ENCODE results near the gene IL4I1. TPM values are rescaled to one million over a fixed set of nuclear protein-coding genes. Genes with fewer than 3 reads are reported as not detected.

IL4I1 gene
- total and polyA plus RNA-seq, 11 donors: 0.27 to 21.6 (median 0.44) TPM; not detected in 4

- Histone ChIP-seq H3K27me3 (peaks cover 0 to 7% (median 0%) of the 10 kb centered on the region in 9 donors), H3K4me1 (peaks cover 0 to 19% (median 9%) of the 10 kb centered on the region in 12 donors), H3K27ac (no peak overlapping the region), H3K9me3 (no peaks in the 10 kb centered on the region), H3K4me3 (no peak overlapping the region), H3K36me3 (no peaks in the 10 kb centered on the region)
- intact Hi-C loops (cut with DNase I): loop anchor here in 2 of 10 donors (2.0 to 10.0 kb wide), 2 partner anchors 49 to 201 kb away; no protein-coding TSS in a partner anchor
- ATAC-seq (no peak), DNase-seq (no peak)
- 89 to 97% (median 91%) methylated on average over 8 of the region's 8 CpGs for WGBS, 4 donors
- no peak for TF ChIP-seq CTCF (IDR thresholded peaks at IDR 0.05)
- no peak for TF ChIP-seq POLR2A (IDR thresholded peaks at IDR 0.05)
Measured at GRCh38 chr19:49933643-49934042, 37.0 kb upstream of the IL4I1 start.

- no peak for DNase-seq
- Histone ChIP-seq H3K27ac (no peak overlapping the region), H3K9me3 (no peaks in the 10 kb centered on the region), H3K4me3 (no peak overlapping the region), H3K36me3 (peaks cover 0 to 1% (median 0%) of the 10 kb centered on the region in 9 donors), H3K27me3 (peaks cover 0 to under 1% (median 0%) of the 10 kb centered on the region in 9 donors), H3K4me1 (peaks cover 0 to 23% (median 12%) of the 10 kb centered on the region in 12 donors)
- WGBS, 4 donors: 89 to 95% (median 91%) methylated on average over 22 to 25 of the region's 25 CpGs
- no peak for TF ChIP-seq POLR2A (IDR thresholded peaks at IDR 0.05)
- no peak for ATAC-seq
- intact Hi-C loops (cut with DNase I): loop anchor here in 1 of 10 donors (10.0 kb wide), 1 partner anchor 202 kb away; no protein-coding TSS in a partner anchor
Measured at GRCh38 chr19:49932731-49933131, 36.0 kb upstream of the IL4I1 start.

- peaks cover 0 to 27% (median 17%) of the 10 kb centered on the region in 12 donors for H3K4me1 ChIP-seq
- ATAC-seq (no peak), DNase-seq (no peak)
- 95 to 100% (median 97%) methylated on average over 5 of the region's 5 CpGs for WGBS, 4 donors
- TF ChIP-seq POLR2A (IDR thresholded peaks at IDR 0.05): no peak
- TF ChIP-seq CTCF (IDR thresholded peaks at IDR 0.05): no peak
- H3K36me3 ChIP-seq: peaks cover 0 to 8% (median 5%) of the 10 kb centered on the region in 9 donors
- no peaks in the 10 kb centered on the region for H3K9me3 ChIP-seq
- no peaks in the 10 kb centered on the region for H3K27me3 ChIP-seq
- H3K4me3 ChIP-seq: no peak overlapping the region
- no peak overlapping the region for H3K27ac ChIP-seq
- intact Hi-C loops (cut with DNase I): loop anchor here in 1 of 10 donors (10.0 kb wide), 1 partner anchor 203 kb away; no protein-coding TSS in a partner anchor
Measured at GRCh38 chr19:49932041-49932451, 35.4 kb upstream of the IL4I1 start.

- H3K4me1 ChIP-seq: peaks cover 0 to 29% (median 18%) of the 10 kb centered on the region in 12 donors
- no peak overlapping the region for H3K4me3 ChIP-seq
- TF ChIP-seq CTCF (IDR thresholded peaks at IDR 0.05) (no peak), POLR2A (IDR thresholded peaks at IDR 0.05) (no peak)
- ATAC-seq (no peak), DNase-seq (no peak)
- 91 to 97% (median 95%) methylated on average over 7 of the region's 7 CpGs for WGBS, 4 donors
- H3K27me3 ChIP-seq: no peaks in the 10 kb centered on the region
- H3K27ac ChIP-seq: peak overlapping the region in 4 of 12 donors; percentile 91 to 98 (median 95)
- intact Hi-C loops (cut with DNase I): loop anchor here in 1 of 10 donors (10.0 kb wide), 1 partner anchor 203 kb away; no protein-coding TSS in a partner anchor
- H3K9me3 ChIP-seq: no peaks in the 10 kb centered on the region
- H3K36me3 ChIP-seq: peaks cover 0 to 14% (median 9%) of the 10 kb centered on the region in 9 donors
Measured at GRCh38 chr19:49931293-49932040, 34.8 kb upstream of the IL4I1 start.
